K562 (cell line): Measurements from ENCODE around the gene DCAF6.

Experiments used
- CTCF ChIP-seq, 3 experiments: IDR thresholded peaks in 2 of 3; conservative IDR thresholded peaks in 1 of 3; 2 replicates each; pipeline ENCODE4 v1.5.1; 2011 to 2012; ENCODE audit warnings: low read length in 3 of 3, mild to moderate bottlenecking in 3 of 3, control low read depth in 2 of 3, improper control_type of control experiment in 1 of 3, inconsistent platforms in 1 of 3, low read depth in 1 of 3, mixed read lengths in 1 of 3, moderate library complexity in 1 of 3; ENCODE audit not compliant: insufficient read depth in 2 of 3
- KDM5B ChIP-seq: fragments of 200-600 bp; sonication (generic); IDR thresholded peaks from 2 replicates; pipeline ENCODE4 v1.6.1; 2012; ENCODE audit warnings: low read depth, mild to moderate bottlenecking, moderate library complexity, low read length, control low read depth, inconsistent platforms; ENCODE audit not compliant: insufficient replicate concordance
- NR1H2 ChIP-seq: sonication (generic); formaldehyde crosslinking; IDR thresholded peaks from 2 replicates; pipeline ENCODE4 v1.4.0; 2020; ENCODE audit warnings: mild to moderate bottlenecking, missing genetic modification reagents
- PBX2 ChIP-seq, 2 experiments: IDR thresholded peaks in 1 of 2; conservative IDR thresholded peaks in 1 of 2; 2 replicates each; pipeline ENCODE4 v1.6.1; 2016; ENCODE audit warnings: low read depth in 2 of 2, mild to moderate bottlenecking in 1 of 2, missing compliant biosample characterization in 1 of 2, missing genetic modification characterization in 1 of 2, moderate library complexity in 1 of 2

DNA sequence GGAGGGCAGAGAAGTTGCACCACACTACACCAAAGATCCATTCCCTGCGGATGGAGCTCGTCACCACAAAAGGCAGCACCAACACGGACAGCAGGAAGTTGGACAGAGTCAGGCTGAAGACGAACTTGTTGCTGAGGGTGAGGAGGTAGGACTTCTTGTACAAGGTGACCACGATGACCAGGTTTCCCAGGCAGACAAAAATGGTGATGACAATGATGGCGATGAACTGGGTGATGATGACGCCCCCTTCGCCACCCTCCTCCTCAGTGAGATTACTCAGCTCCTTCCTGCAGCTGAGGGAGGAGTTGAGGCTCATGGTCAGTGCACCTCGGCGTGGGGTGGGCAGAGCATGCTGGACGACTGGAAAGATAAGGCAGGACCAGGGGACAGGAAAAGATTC lies 168.1 kb downstream of the DCAF6 start:
- no peak for TF ChIP-seq KDM5B
- TF ChIP-seq NR1H2 (CRISPR knock-in tag) = no peak
- no peak for TF ChIP-seq PBX2 (CRISPR knock-in tag; IDR thresholded peaks at IDR 0.05; ENCODE audit: low read depth)
- no peak for TF ChIP-seq PBX2 (tag; conservative IDR thresholded peaks at IDR 0.05; ENCODE audit: low read depth)
- 0 out of 6 replicates have a peak, but pooled peaks of 1 of the 3 experiments have one; percentile 8 for TF ChIP-seq CTCF (IDR thresholded peaks at IDR 0.05 in 2 of 3, conservative IDR thresholded peaks at IDR 0.05 in 1 of 3; ENCODE audit: insufficient read depth in 2 of 3, low read depth in 1 of 3, low read length in 3 of 3)
